Skeletal muscle cell (primary cell): ENCODE data around the gene CCDC183.

ENCODE experiments used
- DNase-seq: peaks from one replicate; pipeline ENCODE4 v3.0.0-alpha.2; 2010; ENCODE audit warnings: low read depth
- H3K4me3 ChIP-seq: 2 replicates; pipeline ENCODE4 v1.5.1; 2011; ENCODE audit warnings: low read depth, mild to moderate bottlenecking, control low read depth, low read length, moderate library complexity

CCDC183 gene

DNA sequence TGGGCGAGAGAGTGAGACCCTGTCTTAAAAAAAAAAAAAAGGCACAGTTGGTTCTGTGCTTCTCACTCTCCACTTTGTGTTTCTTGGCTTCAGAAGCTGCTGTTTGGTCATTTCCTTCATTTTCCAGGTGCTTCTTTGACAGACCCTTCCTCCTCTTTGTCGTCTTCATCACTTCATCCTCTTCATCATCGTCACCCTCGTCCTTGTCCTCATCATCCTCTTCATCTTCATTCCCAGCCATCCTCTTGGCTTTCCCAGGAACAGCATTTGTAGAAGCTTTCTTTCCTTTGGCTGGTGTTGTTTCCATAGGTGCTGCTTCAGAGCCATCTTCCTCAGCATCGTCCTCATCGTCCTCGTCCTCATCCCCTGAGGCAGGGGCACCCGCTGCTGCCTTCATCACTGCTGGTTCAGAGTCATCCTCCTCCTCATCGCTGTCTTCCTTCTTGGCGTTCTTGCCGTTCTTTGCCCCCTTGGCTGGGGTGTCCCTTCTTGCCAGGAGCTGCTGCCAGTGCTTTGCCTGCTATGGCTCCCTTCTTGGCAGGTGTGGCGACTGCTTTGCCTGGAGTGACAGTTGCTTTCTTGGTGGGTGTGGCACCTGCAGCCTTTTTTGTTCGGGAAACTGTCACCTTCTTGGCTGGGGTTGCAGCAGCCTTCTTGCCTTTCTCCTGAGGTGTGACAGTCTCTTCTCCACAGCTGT, 18.7 kb downstream of the CCDC183 start:
- DNase-seq = no peak

DNA sequence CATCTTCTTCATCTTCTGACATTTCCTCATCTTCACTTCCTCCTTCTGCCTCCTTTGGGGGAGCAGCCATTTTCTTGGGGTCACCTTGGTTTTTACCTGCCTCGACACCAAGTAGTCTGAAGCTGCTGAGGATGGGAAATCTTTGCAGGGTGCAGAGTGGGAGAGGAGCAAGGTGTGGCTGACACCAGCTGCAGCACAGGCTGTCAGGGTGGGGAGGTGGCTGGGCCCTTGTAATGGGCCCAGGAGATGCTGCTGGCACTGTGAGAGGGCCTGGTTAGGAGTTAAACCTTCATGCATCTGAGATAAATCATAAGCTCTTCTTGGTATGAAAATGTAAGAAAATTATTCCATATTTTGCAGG, 19.3 kb downstream of the CCDC183 start:
- no peak for DNase-seq
- no peak overlapping the region for H3K4me3 ChIP-seq

More for the DNA sequence above, 18.7 kb downstream of the CCDC183 start:
- H3K4me3 ChIP-seq = no peak overlapping the region

DNA sequence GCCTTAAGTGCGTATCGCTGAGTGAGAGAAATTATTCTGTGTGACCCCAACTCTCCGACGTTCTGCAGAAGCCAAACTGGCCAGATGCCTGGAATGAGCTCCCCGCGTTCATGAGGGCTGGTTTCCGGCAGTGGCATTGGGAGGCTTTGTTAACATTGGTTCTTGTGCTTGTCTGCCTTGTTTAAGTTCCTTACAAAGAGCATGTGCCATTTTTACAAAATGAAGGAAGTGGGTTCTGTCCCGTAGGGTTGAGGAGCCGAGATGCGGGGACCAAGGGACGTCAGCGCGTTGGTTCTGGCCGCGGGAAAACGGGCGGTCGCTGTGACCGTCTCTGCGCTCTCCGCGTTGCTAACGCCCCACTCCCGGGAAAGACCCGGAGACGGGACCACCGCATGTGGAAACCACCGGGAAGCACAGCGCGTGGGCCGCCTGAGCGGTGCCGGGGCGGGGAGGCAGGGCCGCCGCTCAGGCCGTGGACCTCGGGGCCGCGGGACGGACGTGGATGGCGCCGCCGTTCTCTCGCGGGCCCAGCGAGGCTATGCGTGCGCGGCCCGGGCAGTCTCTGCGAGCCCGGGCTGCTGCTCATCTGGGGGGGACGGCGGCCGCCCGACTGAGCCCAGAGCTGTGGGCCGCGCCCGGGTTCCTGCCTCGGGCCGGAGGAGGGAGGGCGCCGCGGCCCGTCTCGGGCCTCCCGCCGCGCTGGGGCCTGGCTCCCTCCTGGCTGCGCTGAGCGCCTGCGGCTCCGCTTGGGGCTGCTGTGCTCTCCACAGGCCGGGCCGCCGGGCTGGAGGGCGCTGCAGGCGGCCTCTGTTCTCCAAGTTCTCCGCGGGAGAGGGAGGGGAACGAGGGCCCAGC, 25.1 kb downstream of the CCDC183 start:
- no peak for DNase-seq
- H3K4me3 ChIP-seq = no peak overlapping the region

DNA sequence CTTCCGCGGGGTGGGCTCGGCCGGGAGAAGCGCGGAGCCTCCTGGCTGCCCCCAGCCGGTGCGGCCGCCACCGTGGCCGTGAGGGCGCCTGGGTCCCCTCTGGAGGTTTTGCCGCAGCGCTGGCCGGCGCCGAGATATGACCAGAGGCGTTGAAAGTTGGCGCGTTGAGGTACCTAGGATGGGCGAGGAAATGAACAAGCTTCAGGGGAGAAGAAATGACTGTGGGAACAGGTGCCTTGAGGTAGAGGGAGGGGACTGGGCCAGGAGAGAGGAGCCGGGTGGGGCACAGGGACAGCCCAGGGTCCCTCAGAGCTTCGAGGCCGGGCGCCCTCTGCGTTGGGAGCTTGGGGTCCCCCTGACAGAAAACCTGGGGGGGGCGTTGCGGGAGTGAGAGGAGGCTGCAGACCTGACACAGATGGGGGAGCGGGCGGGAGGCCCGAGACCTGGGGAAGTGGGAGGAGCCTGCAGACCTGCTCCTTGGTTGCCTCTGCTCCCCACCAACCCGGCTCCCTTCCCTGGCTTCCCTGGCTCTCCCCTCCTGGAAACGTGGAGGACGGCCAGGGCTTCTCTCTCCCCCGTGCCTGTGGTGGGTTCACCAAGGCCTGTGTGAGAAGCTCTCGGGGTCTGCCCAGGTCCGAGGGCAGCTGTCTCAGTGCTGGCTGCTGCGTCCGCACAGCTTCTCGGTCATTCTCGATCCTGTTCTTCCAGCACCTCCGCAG, 25.8 kb downstream of the CCDC183 start:
- no peak overlapping the region for H3K4me3 ChIP-seq
- DNase-seq = no peak

DNA sequence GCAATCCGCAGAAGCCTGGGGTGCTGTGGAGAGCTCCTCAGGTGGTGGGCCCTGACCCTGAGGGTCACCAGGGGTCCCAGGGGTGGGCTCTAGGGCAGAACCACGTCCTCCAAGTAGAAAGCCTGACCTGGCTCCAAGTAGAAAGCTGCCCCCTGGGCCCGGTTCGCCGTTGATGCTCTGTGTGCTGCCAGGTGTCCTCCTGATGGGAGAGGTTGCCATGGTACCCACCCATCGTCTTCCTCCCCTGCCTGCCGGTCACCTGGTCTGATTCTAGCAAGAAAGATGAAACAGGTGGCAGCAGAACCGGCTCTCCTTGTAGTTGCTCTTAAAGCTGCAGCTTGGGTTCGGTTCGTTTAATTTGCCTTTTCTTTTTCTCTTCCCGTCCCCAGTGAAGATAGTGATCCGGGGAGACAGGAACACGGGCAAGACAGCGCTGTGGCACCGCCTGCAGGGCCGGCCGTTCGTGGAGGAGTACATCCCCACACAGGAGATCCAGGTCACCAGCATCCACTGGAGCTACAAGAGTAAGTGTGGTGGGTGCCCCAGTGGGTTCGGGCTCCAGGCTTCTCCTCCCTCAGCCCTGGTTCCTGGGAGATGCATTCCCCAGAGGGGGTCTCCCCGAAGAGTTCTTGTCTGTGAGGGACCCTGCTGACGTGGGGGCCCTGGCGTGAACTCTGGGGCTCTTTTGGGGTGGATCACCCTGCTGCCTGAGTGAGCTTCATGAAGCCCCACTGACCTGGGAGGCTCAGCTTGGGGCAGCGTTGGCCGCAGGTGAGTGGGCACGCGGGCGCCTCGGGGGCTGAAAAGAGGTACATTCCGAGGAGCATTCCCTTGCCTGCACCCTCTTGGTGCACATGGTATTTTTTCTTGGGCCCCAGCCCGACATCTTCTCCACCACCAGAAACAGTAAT, 27.3 kb downstream of the CCDC183 start:
- DNase-seq = no peak
- H3K4me3 ChIP-seq = no peak overlapping the region

GRCh38 chr9:136824496-136825225, 28.5 kb downstream of the CCDC183 start:
- no peak for DNase-seq
- no peak overlapping the region for H3K4me3 ChIP-seq

- no peak for DNase-seq
- no peak overlapping the region for H3K4me3 ChIP-seq
Measured at GRCh38 chr9:136825295-136826187, 29.4 kb downstream of the CCDC183 start.

DNA sequence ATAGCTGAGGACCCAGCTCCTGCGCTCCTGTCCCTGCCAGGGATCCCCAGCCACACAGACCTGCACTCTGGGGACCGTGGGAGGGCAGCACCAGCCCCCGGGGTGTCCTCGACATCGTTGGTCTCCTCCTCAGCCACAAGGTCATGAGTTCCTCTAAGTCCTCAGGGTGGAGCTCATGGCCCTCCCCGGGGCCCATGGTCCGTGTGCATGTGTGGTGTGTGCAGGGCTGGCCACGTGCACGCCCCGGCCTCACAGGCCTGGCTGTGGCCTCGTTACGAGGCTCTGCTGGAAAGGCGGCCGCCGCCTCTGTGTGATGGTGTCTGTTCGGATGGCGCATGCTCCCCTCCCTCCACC, 30.0 kb downstream of the CCDC183 start:
- no peak for DNase-seq
- no peak overlapping the region for H3K4me3 ChIP-seq

DNA sequence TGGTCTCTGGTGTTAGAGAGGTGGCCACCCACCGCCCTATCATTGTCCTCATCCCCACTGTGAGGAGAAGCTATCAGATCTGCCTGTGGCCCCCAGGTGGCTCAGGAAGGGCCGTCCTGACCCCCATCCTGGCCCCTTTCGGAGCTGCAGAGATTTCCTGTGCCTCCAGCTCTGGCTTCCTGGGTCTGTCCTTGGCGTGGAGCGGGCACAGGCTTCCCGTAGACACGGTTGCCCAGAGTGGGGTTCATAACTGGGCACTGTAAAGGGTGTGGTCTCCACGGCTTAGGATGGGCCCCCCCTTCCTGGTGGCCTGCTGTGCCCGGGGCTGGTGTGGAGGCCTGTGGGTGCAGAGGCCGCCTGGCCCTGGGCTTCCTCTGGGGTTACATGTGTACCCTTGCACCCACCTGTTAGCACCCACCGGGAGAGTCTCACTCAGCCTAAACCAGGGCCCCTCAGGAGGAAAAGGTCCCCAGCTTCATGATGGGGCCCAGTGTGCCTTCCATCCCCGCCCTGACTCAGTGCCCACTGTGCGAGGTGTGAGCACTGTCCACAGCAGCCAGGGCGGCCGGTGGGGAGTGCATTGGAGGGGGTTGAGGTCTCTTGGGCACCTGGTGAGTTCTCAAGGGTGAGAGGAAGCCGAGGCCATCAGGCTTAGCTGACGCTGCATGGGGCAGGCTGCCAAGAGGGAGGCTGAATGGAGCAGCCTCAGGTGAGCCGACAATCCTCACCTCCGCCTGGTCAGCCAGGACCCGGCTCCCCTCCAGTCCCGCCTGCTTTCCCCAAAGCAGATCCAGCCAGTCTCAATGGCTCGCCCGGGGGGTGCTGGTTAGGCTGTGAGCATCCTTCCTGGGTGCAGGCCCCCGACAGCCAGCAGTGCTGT, 30.8 kb downstream of the CCDC183 start:
- no peak for DNase-seq

DNA sequence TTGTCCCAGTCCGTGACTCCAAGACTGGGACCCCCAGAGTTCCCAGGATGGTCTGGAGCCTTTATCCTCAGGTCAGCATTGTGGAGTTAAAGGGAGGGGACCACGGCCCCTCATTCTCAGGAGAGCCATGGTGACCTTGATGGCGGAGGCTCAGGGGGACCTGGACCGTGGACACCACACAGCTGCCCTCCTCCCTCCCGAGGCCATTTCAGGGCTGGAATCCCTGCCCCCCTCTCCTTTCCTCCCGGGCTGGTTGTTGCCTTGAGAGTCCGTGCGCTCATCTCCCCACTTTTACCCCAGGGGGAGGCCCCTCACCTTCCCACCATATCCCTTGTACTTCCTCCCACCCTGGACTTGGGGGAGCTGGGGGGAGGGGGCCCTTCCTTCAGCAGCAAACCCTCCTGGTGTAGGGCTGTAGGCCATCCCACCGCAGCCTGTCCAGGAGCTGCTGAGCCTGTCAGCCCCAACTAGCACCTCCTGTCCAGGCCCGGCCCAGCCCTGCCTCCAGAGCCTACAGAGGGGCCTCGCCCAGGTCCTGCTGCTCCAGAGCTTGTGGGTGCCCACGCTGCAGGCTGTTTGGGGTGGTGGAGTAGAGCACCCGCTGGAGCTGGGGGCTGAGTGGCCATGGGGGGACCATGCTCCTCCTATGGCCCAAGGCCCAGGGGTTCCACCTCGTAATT, 31.8 kb downstream of the CCDC183 start:
- no peak for DNase-seq
- no peak overlapping the region for H3K4me3 ChIP-seq

More for the DNA sequence above, 30.8 kb downstream of the CCDC183 start:
- no peak overlapping the region for H3K4me3 ChIP-seq

DNA sequence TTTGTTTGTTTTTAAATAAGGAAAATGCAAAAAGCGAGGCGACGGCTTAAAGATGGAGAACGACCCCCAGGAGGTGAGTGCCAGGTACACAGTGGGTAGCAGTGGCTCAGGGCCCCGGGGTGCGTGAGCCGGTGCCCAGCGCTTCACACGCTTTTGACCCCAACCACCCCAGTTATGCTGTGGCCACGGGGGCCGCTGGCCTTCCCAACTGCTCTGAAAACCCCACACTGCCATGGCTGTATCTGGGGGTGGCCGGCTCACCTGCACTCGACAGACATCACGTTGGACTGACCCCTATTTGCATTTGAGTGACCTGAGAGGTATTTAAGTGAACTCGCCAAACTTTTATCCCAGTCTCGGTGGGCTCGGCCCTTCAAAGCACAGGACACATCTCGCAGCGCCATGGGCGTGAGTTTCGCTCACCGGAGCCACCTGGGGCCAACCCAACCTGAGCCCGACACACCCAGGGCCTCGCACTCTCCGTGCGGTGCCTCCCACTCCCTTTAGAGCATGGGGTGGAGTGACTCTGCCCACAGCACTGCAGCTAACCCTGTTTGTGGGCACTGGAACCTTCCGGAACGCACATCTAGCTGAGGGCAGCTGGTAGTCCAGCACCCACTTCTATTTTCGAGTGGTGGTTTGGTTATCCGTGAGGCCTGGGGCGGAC, 32.5 kb downstream of the CCDC183 start:
- no peak overlapping the region for H3K4me3 ChIP-seq

DNA sequence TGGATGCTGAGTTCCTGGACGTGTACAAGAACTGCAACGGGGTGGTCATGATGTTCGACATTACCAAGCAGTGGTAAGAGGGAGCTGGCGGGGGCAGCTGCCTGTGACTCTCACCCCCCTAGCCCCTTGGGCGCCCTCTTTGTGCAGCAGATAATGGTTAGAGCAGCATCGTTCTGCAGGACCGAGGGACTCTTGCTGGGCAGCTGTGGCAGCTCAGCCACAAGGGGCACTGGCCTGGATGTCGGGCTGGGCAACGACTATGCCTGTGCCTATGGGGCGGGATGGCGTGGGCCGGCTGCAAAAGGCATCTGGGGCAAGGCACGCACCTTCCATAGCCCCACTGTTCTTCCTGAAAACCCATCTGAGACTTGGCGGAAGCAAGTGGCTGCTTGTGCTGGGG, 33.3 kb downstream of the CCDC183 start:
- DNase-seq = no peak
- H3K4me3 ChIP-seq = no peak overlapping the region

More for the DNA sequence above, 32.5 kb downstream of the CCDC183 start:
- no peak for DNase-seq

- DNase-seq = no peak
Measured at GRCh38 chr9:136829981-136830885, 34.1 kb downstream of the CCDC183 start.

GRCh38 chr9:136831002-136831719, 35.0 kb downstream of the CCDC183 start:
- no peak overlapping the region for H3K4me3 ChIP-seq
- DNase-seq = no peak

More at GRCh38 chr9:136829981-136830885, 34.1 kb downstream of the CCDC183 start:
- no peak overlapping the region for H3K4me3 ChIP-seq
